Measurements from ENCODE around the gene PTPN6. TPM values are rescaled to one million over a fixed set of nuclear protein-coding genes. Genes with fewer than 3 reads are reported as not detected.

PTPN6 gene
- total and polyA plus RNA-seq, 2 of the 4 experiments (the other 2 are of a cell fraction), result under 0.01 to 0.14 TPM

- ChIA-PET CTCF (interaction anchor here (1.7 to 1.8 kb wide), 2 partner anchors 9 to 14 kb away, joined by 5 to 7 read pairs; partner anchors contain the start of gene ENO2), POLR2A (ENCODE audit: unreplicated experiment) (no interaction called here)
- BruUV-seq (replicated peaks), result no TSS peak
- no peak overlapping the region for H2BK20ac ChIP-seq (ENCODE audit: low read depth, low read length)
- H3K18ac ChIP-seq (ENCODE audit: low read depth, low read length), result no peak overlapping the region
- peaks cover 34% of the 10 kb centered on the region for H3K36me3 ChIP-seq (ENCODE audit: control insufficient read depth, insufficient read depth, low read length)
- H3K4me1 ChIP-seq (ENCODE audit: control insufficient read depth, insufficient read depth, low read length), result peaks cover 20% of the 10 kb centered on the region
- 57% methylated on average over 2 of the region's 10 CpGs; no CpG with 5 or more reads in 1 of the 2 experiments for WGBS, 2 experiments (ENCODE audit: extremely low coverage in 2 of 2, insufficient read length in 1 of 2)
- H2BK5ac ChIP-seq (ENCODE audit: low read depth, low read length, poor library complexity, severe bottlenecking), result no peak overlapping the region
- no peak overlapping the region for H3K4ac ChIP-seq (ENCODE audit: low read depth, low read length)
- H2AK9ac ChIP-seq (replicated peaks; ENCODE audit: low read depth, low read length, poor library complexity), result no peak overlapping the region
- no peak overlapping the region for H4K8ac ChIP-seq (ENCODE audit: low read depth in 2 of 2, low read length in 2 of 2)
- H4K20me1 ChIP-seq (ENCODE audit: insufficient read depth, low read length), result no peaks in the 10 kb centered on the region; the same call in 1 of the 2 replicates
- H4K5ac ChIP-seq (ENCODE audit: low read depth, low read length), result no peak overlapping the region
- H3K79me1 ChIP-seq (ENCODE audit: low read depth in 1 of 2, low read length in 2 of 2), result peaks cover 16 to 22% of the 10 kb centered on the region in 2 experiments; a peak in 3 of 4 replicates
- dilution Hi-C loops (cut with HindIII; ENCODE audit: low sequenced_read_pairs, unreplicated experiment) (no loop called here), in situ Hi-C loops (cut with MboI; ENCODE audit: low sequenced_read_pairs) (no loop called here), intact Hi-C loops (cut with micrococcal nuclease) (no loop called here)
- H3K9me3 ChIP-seq (ENCODE audit: control insufficient read depth, insufficient read depth, low read length), result no peaks in the 10 kb centered on the region
- no peak overlapping the region for H4K91ac ChIP-seq (ENCODE audit: insufficient read depth, low read depth, low read length)
- no peak overlapping the region for H3K56ac ChIP-seq (ENCODE audit: extremely low read depth, insufficient read depth, low read length)
- TF ChIP-seq SMC3 (IDR thresholded peaks at IDR 0.05; ENCODE audit: low read depth, low read length), result no peak
- no peak for TF ChIP-seq POLR2A (IDR thresholded peaks at IDR 0.05; ENCODE audit: low read depth, low read length)
- no peak for TF ChIP-seq MAFK (IDR thresholded peaks at IDR 0.05; ENCODE audit: low read depth, low read length)
- TF ChIP-seq NFE2L2 (IDR thresholded peaks at IDR 0.05; ENCODE audit: low read depth, low read length), result no peak
- H2AK5ac ChIP-seq (ENCODE audit: low read depth, low read length), result no peak overlapping the region
- H3K14ac ChIP-seq (replicated peaks; ENCODE audit: low read depth, low read length), result no peak overlapping the region
- H3K23ac ChIP-seq (ENCODE audit: low read depth, low read length), result no peak overlapping the region
- H3K27ac ChIP-seq (ENCODE audit: insufficient read depth, low read length), result no peak overlapping the region
- H2AFZ ChIP-seq (replicated peaks; ENCODE audit: low read length, poor library complexity), result no peak overlapping the region
- H3K4me3 ChIP-seq (ENCODE audit: insufficient read depth, low read depth, low read length), result no peak overlapping the region
- peaks cover 6% of the 10 kb centered on the region; the same call in 1 of the 2 replicates for H3K9me1 ChIP-seq (ENCODE audit: insufficient read depth, low read length)
- H3K4me2 ChIP-seq (ENCODE audit: low read depth, low read length), result no peak overlapping the region
- DNase-seq, result no peak
- no peaks in the 10 kb centered on the region for H3K27me3 ChIP-seq (ENCODE audit: control insufficient read depth, insufficient read depth, low read length)
- no peak overlapping the region for H2BK15ac ChIP-seq (ENCODE audit: low read depth, low read length)
- H3K9ac ChIP-seq (ENCODE audit: low read depth, low read length), result no peak overlapping the region
- no peak for ATAC-seq (ENCODE audit: low read depth)
- no peak overlapping the region for H2BK120ac ChIP-seq (ENCODE audit: low read depth, low read length)
Observed at GRCh38 chr12:6923003-6923732, 28.0 kb upstream of the PTPN6 start.
